Stimulated activated CD8-positive, alpha-beta memory T cell treated with anti-CD3 and anti-CD28 coated beads, Interleukin-12 subunit alpha, Interleukin-12 subunit beta, amount 100 ng/mL, for 24 hours (primary cell): Measurements from ENCODE around the gene BTBD9.

ENCODE experiments used
- DNase-seq: peaks from one replicate; pipeline ENCODE4 v3.0.0-alpha.2; 2020; ENCODE audit errors: extremely low read depth

Gene BTBD9

GRCh38 chr6:38245295-38245694, 394.4 kb downstream of the BTBD9 start:
- no peak for DNase-seq

- DNase-seq, result no peak
Observed at GRCh38 chr6:38244869-38245268, 394.9 kb downstream of the BTBD9 start.

- no peak for DNase-seq
Observed at GRCh38 chr6:38241200-38241871, 398.4 kb downstream of the BTBD9 start.

- no peak for DNase-seq
Observed at GRCh38 chr6:38239719-38240451, 399.8 kb downstream of the BTBD9 start.

GRCh38 chr6:38236631-38237030, 403.1 kb downstream of the BTBD9 start:
- no peak for DNase-seq

GRCh38 chr6:38234934-38235682, 404.6 kb downstream of the BTBD9 start:
- DNase-seq, result no peak

- DNase-seq, result no peak
Observed at GRCh38 chr6:38234141-38234540, 405.6 kb downstream of the BTBD9 start.

GRCh38 chr6:38233161-38233791, 406.5 kb downstream of the BTBD9 start:
- DNase-seq, result no peak

- DNase-seq, result no peak
Observed at GRCh38 chr6:38225766-38226165, 414.0 kb downstream of the BTBD9 start.

- no peak for DNase-seq
Observed at GRCh38 chr6:38221251-38221650, 418.5 kb downstream of the BTBD9 start.

GRCh38 chr6:38220069-38220723, 419.5 kb downstream of the BTBD9 start:
- no peak for DNase-seq

GRCh38 chr6:38218235-38218634, 421.5 kb downstream of the BTBD9 start:
- DNase-seq, result no peak

GRCh38 chr6:38216451-38216850, 423.3 kb downstream of the BTBD9 start:
- DNase-seq, result no peak

- DNase-seq, result no peak
Observed at GRCh38 chr6:38215651-38216311, 423.9 kb downstream of the BTBD9 start.

- no peak for DNase-seq
Observed at GRCh38 chr6:38215225-38215624, 424.5 kb downstream of the BTBD9 start.

GRCh38 chr6:38214159-38214558, 425.6 kb downstream of the BTBD9 start:
- DNase-seq, result no peak

- no peak for DNase-seq
Observed at GRCh38 chr6:38213251-38213658, 426.5 kb downstream of the BTBD9 start.

GRCh38 chr6:38212579-38212978, 427.1 kb downstream of the BTBD9 start:
- DNase-seq, result no peak

GRCh38 chr6:38212116-38212515, 427.6 kb downstream of the BTBD9 start:
- DNase-seq, result no peak

GRCh38 chr6:38209371-38210260, 430.1 kb downstream of the BTBD9 start:
- DNase-seq, result no peak
